GM12801 (cell line): ENCODE data around the gene ABLIM2.

Source experiments
- CTCF ChIP-seq: IDR thresholded peaks from one replicate; pipeline ENCODE4 v1.5.1; 2011; ENCODE audit warnings: control low read depth; ENCODE audit not compliant: insufficient read length; ENCODE audit errors: extremely low read depth

ABLIM2 gene

GRCh38 chr4:7995135-7995534 is 163.5 kb downstream of the ABLIM2 start:
- no peak for TF ChIP-seq CTCF

GRCh38 chr4:7993671-7994070 is 164.9 kb downstream of the ABLIM2 start:
- no peak for TF ChIP-seq CTCF

- no peak for TF ChIP-seq CTCF
These were observed 165.8 kb downstream of the ABLIM2 start for GRCh38 chr4:7992846-7993245.

- TF ChIP-seq CTCF, result no peak
These were observed 167.7 kb downstream of the ABLIM2 start for GRCh38 chr4:7990807-7991459.

- TF ChIP-seq CTCF, result no peak
These were observed 169.0 kb downstream of the ABLIM2 start for GRCh38 chr4:7989654-7990053.

- no peak for TF ChIP-seq CTCF
These were observed 170.2 kb downstream of the ABLIM2 start for GRCh38 chr4:7988437-7988836.

GRCh38 chr4:7987148-7987989 is 171.2 kb downstream of the ABLIM2 start:
- TF ChIP-seq CTCF, result peak; percentile 52
